Prostate gland (tissue), 2 donors: Measurements from ENCODE around the gene TESK2.

Experiments used
- CTCF ChIP-seq, 4 experiments: fragments of 200-600 bp in 2 of 4; fragments of 450-650 bp in 2 of 4; sonication (generic) in 2 of 4; IDR thresholded peaks; 1 replicate in 3 of 4; 2 replicates in 1 of 4; pipeline ENCODE4 v1.5.1; 2016 to 2019; ENCODE audit warnings: antibody characterized with exemption in 4 of 4, mild to moderate bottlenecking in 2 of 4, moderate library complexity in 2 of 4
- POLR2A ChIP-seq: fragments of 450-650 bp; IDR thresholded peaks from one replicate; pipeline ENCODE4 v1.6.1; 2016; ENCODE audit warnings: antibody characterized with exemption, mild to moderate bottlenecking
- POLR2AphosphoS5 ChIP-seq: sonication (generic); formaldehyde crosslinking; IDR thresholded peaks from one replicate; pipeline ENCODE4 v1.6.1; 2017; ENCODE audit warnings: antibody characterized with exemption

- TF ChIP-seq CTCF (IDR thresholded peaks at IDR 0.05) (no peak), POLR2AphosphoS5 (no peak), POLR2A (no peak)
Measured at GRCh38 chr1:45379524-45379923, 111.4 kb downstream of the TESK2 start.
